Measurements from ENCODE around the gene DAGLA. TPM values are rescaled to one million over a fixed set of nuclear protein-coding genes. Genes with fewer than 3 reads are reported as not detected.

The DAGLA gene
- total and polyA plus RNA-seq, 2 experiments from 2014 or later, result 7.4 to 8.9 TPM

GRCh38 chr11:61771985-61772455 is 91.8 kb downstream of the DAGLA start:
- H3K27me3 ChIP-seq, result no peaks in the 10 kb centered on the region
- H3K79me2 ChIP-seq, result peaks cover 4% of the 10 kb centered on the region
- TF ChIP-seq EZH2 (IDR thresholded peaks at IDR 0.05; ENCODE audit: borderline replicate concordance), result no peak
- no peak for TF ChIP-seq EZH2phosphoT487 (IDR thresholded peaks at IDR 0.05; ENCODE audit: low read depth, severe bottlenecking, unreplicated experiment)
- TF ChIP-seq CTCF (IDR thresholded peaks at IDR 0.05; ENCODE audit: poor library complexity), result no peak
- H3K9me3 ChIP-seq (ENCODE audit: low read depth), result no peaks in the 10 kb centered on the region
- H3K4me1 ChIP-seq (ENCODE audit: insufficient read depth), result peaks cover 53% of the 10 kb centered on the region
- H3K4me2 ChIP-seq, result no peak overlapping the region
- no peaks in the 10 kb centered on the region for H3K36me3 ChIP-seq (replicated peaks; ENCODE audit: insufficient read depth, low read depth)
- H3K27ac ChIP-seq, result peak overlapping the region; percentile 73
- H4K20me1 ChIP-seq (ENCODE audit: insufficient read depth, poor library complexity, severe bottlenecking), result no peaks in the 10 kb centered on the region
- no peak overlapping the region for H2AFZ ChIP-seq
- no peak overlapping the region for H3K4me3 ChIP-seq
- no peaks in the 10 kb centered on the region for H3K9me2 ChIP-seq (replicated peaks; ENCODE audit: insufficient read depth)
- WGBS (ENCODE audit: low lambda C conversion rate, missing lambda C conversion rate), result 37% methylated on average over 7 of the region's 7 CpGs
- DNase-seq (ENCODE audit: low spot score), result peak; percentile 54

GRCh38 chr11:61773356-61773755 is 93.2 kb downstream of the DAGLA start:
- Histone ChIP-seq H3K36me3 (replicated peaks; ENCODE audit: insufficient read depth, low read depth) (no peaks in the 10 kb centered on the region), H3K4me1 (ENCODE audit: insufficient read depth) (peaks cover 45% of the 10 kb centered on the region), H3K27me3 (no peaks in the 10 kb centered on the region), H3K9me3 (ENCODE audit: low read depth) (no peaks in the 10 kb centered on the region), H4K20me1 (ENCODE audit: insufficient read depth, poor library complexity, severe bottlenecking) (no peaks in the 10 kb centered on the region), H3K9me2 (replicated peaks; ENCODE audit: insufficient read depth) (no peaks in the 10 kb centered on the region), H3K4me2 (peak overlapping the region; percentile 36), H3K79me2 (no peaks in the 10 kb centered on the region), H3K4me3 (no peak overlapping the region), H3K27ac (peak overlapping the region; percentile 73), H2AFZ (no peak overlapping the region)
- TF ChIP-seq CTCF (IDR thresholded peaks at IDR 0.05; ENCODE audit: poor library complexity) (no peak), EZH2 (IDR thresholded peaks at IDR 0.05; ENCODE audit: borderline replicate concordance) (no peak), EZH2phosphoT487 (IDR thresholded peaks at IDR 0.05; ENCODE audit: low read depth, severe bottlenecking, unreplicated experiment) (no peak)
- 45% methylated on average over 10 of the region's 10 CpGs for WGBS (ENCODE audit: low lambda C conversion rate, missing lambda C conversion rate)
- DNase-seq (ENCODE audit: low spot score), result peak; percentile 68

- H3K9me3 ChIP-seq (ENCODE audit: low read depth), result no peaks in the 10 kb centered on the region
- H4K20me1 ChIP-seq (ENCODE audit: insufficient read depth, poor library complexity, severe bottlenecking), result no peaks in the 10 kb centered on the region
- peak overlapping the region; percentile 55 for H3K27ac ChIP-seq
- H3K27me3 ChIP-seq, result no peaks in the 10 kb centered on the region
- no peaks in the 10 kb centered on the region for H3K9me2 ChIP-seq (replicated peaks; ENCODE audit: insufficient read depth)
- TF ChIP-seq EZH2 (IDR thresholded peaks at IDR 0.05; ENCODE audit: borderline replicate concordance) (no peak), CTCF (IDR thresholded peaks at IDR 0.05; ENCODE audit: poor library complexity) (no peak), EZH2phosphoT487 (IDR thresholded peaks at IDR 0.05; ENCODE audit: low read depth, severe bottlenecking, unreplicated experiment) (no peak)
- H3K36me3 ChIP-seq (replicated peaks; ENCODE audit: insufficient read depth, low read depth), result no peaks in the 10 kb centered on the region
- peak overlapping the region; percentile 36 for H3K4me2 ChIP-seq
- H3K4me1 ChIP-seq (ENCODE audit: insufficient read depth), result peaks cover 41% of the 10 kb centered on the region
- WGBS (ENCODE audit: low lambda C conversion rate, missing lambda C conversion rate), result 76% methylated on average over 18 of the region's 18 CpGs
- no peak overlapping the region for H2AFZ ChIP-seq
- no peak overlapping the region for H3K4me3 ChIP-seq
- H3K79me2 ChIP-seq, result no peaks in the 10 kb centered on the region
- DNase-seq (ENCODE audit: low spot score), result no peak
These were observed 93.6 kb downstream of the DAGLA start for GRCh38 chr11:61773809-61774208.

Data from hepatocyte (in vitro differentiated cells).